GM03348 (cell line): Measurements from ENCODE around the gene DERA.

Source experiments
- DNase-seq: peaks from one replicate; pipeline ENCODE4 v3.0.0; 2012; ENCODE audit warnings: low spot score

DERA gene

DNA sequence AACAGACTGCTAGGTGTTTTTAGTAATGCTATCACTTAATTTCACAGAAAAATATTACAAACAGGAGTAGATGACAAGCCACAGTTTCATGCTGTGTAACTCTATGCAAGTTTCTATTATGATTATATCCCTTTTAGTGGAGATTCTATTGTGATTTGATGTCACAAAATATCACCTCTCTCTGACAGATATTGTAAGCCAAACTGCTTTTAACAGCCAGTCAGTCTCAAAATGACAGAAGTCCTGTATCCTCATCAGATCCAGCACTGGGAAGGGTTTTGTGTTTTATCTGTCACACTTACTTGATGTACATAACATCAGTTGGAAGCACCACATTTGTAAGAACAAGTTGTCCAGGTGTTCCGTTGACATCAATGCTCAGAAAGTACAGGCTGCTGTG lies 164.8 kb downstream of the DERA start:
- no peak for DNase-seq

DNA sequence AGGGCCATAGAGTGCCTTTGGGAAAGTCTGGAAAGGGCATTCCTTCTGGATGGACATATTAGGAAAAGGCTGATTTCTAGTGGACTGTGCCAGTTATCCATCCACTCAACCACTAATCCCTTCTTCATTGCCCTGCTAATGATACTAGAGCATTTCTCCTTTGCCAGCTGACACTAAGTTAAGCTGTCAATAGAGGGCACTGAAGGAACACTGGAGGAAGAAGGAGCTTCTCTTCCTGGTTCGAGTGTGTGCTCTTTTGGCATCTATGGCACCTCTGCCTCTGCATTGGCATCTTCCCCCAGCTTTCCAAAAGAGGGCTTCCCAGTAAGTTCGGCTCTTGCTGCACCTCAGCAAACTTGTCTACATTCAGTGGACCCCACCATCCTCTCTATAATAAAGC lies 165.4 kb downstream of the DERA start:
- DNase-seq: peak; percentile 24

DNA sequence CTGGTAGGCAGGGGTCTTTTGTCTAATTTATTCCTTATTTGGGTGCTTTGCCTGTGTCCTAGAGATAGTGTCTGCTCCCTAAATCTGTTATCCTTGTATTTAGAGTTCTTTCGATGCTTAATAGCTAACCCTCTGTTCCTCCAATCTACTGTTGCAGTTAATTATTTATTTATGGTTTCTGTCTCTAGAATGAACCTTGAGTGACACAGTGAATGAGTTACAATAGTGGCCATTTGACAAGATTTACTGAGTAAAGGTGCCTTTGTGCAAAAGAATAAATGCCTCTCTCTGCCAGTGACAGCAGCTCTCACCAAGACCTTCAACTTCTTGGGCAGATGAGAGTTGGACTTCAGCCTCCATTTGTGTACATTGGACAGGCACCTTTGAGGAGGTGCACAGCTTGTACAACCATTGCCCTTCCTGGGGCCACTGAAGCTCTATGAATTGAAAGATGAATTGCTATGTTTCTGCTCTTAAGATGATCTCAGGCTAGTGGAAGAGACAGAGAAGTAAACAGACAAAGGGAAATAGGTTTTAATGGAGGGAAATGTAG lies 165.9 kb downstream of the DERA start:
- DNase-seq: no peak

DNA sequence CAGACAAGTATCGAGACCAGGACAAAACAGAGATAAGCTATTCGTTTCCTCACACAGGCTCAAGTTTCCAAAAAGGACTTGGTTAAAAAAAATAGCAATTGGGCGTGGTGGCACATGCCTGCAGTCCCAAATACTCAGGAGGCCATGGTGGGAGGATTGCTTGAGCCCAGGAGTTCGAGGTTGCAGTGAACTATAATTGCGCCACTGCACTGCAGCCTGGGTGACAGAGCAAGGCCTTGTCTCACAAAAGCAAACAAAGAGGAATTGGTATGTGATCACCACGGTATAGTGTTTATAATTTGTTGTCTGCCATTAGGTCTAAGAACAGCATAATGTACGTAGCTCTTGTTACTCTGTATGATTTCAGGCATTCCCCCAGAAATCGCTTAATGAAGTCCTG lies 175.3 kb downstream of the DERA start:
- DNase-seq: no peak

DNA sequence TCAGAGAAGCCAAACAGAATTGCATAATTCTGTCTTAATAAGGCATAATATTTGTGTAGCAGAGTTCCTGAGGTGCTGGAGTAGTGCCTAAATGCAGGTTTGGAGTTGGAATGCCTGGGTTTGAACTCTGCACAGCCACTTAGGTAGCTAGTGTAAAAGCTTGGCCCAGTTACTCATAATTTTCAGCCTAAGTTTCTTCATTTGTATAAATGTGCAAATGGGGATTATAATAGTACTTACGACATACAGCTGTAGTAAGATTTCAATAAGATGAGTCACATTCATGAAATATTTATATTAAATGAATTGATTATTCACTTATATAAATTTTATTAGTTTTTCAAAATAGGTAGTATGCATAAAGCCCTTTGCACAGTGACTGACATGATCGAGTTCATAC lies 175.8 kb downstream of the DERA start:
- DNase-seq: no peak
